Erythroblast (primary cell): ENCODE results near the gene COA1.

Source experiments
- GATA1 ChIP-seq: IDR thresholded peaks from 2 replicates; pipeline ENCODE4 v1.6.1; 2011; ENCODE audit warnings: low read depth, mild to moderate bottlenecking, control low read depth, low read length, moderate library complexity
- POLR2A ChIP-seq: IDR thresholded peaks from 2 replicates; pipeline ENCODE4 v1.6.1; 2011; ENCODE audit warnings: mild to moderate bottlenecking, low read length

- peak; percentile 14 for TF ChIP-seq POLR2A
- TF ChIP-seq GATA1 = no peak
These were observed 37.2 kb upstream of the COA1 start for GRCh38 chr7:43766564-43766963.
